NB4 (cell line): Measurements from ENCODE around the gene FOXP1.

ENCODE experiments used
- POLR2A ChIP-seq: IDR thresholded peaks from 2 replicates; pipeline ENCODE4 v1.6.1; 2011; ENCODE audit warnings: mild to moderate bottlenecking; ENCODE audit not compliant: insufficient read length; ENCODE audit errors: extremely low read depth
- TF ChIP-seq, protein P1 (sequence below): IDR thresholded peaks from one replicate; pipeline ENCODE4 v1.5.1; 2012; ENCODE audit warnings: low read depth, low read length
- TF ChIP-seq, protein P2 (sequence below): IDR thresholded peaks from 2 replicates; pipeline ENCODE4 v1.6.1; 2011; ENCODE audit warnings: low read depth, low read length

DNA sequence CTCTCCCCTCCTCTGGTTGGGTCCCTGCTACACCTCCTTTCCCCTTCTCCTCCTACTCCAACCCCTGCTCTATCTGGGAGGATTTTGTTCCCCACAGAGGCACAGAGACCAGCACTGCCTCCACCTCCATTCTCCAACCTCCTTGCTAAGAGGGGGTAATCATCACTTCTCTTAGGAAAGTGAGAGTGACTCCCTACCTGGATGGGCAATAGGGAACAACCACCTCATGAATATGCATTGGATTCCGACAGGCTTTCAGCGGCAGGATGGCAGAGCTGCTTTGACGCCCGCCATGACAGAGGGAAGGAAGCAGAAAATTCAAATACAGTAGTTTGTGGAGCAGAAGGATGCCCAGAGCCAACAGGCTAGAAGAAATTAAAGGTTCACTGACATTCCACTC is 656.3 kb downstream of the FOXP1 start:
- TF ChIP-seq, protein P1, sequence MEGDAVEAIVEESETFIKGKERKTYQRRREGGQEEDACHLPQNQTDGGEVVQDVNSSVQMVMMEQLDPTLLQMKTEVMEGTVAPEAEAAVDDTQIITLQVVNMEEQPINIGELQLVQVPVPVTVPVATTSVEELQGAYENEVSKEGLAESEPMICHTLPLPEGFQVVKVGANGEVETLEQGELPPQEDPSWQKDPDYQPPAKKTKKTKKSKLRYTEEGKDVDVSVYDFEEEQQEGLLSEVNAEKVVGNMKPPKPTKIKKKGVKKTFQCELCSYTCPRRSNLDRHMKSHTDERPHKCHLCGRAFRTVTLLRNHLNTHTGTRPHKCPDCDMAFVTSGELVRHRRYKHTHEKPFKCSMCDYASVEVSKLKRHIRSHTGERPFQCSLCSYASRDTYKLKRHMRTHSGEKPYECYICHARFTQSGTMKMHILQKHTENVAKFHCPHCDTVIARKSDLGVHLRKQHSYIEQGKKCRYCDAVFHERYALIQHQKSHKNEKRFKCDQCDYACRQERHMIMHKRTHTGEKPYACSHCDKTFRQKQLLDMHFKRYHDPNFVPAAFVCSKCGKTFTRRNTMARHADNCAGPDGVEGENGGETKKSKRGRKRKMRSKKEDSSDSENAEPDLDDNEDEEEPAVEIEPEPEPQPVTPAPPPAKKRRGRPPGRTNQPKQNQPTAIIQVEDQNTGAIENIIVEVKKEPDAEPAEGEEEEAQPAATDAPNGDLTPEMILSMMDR: no peak
- no peak for TF ChIP-seq POLR2A
- TF ChIP-seq, protein P2, sequence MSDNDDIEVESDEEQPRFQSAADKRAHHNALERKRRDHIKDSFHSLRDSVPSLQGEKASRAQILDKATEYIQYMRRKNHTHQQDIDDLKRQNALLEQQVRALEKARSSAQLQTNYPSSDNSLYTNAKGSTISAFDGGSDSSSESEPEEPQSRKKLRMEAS: no peak
